Measurements from ENCODE around the gene GCLM.
"Not testable (repeated sequence)": the region's sequence is repeated elsewhere in the genome, so short reads cannot be mapped to it uniquely, and the experiment has no call there.

The GCLM gene

DNA sequence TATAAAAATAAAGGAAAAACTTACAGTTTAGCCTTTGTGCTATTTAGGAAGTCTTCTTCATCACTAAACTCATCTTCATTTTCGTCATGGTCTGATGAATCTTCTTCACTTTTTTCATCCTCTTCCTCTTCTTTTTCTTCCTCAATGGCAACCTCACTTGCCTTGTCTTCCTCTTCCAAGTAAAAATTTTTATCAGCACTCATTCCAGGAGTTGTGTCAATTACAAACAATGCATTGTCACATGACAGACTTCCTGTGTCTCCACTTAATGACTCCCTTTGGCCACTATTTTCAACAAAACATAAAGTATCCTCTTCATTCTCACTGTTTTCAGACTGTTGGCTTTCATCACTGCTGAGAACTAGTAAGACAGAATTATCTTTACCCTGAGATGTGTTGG lies 33.0 kb downstream of the GCLM start:
- TF ChIP-seq POLR2A (IDR thresholded peaks at IDR 0.05; ENCODE audit: low read depth, low read length): no peak
- no peak for FAIRE-seq
- no peak for DNase-seq (ENCODE audit: insufficient read length, low spot score)

- no peak for DNase-seq (ENCODE audit: insufficient read length, low spot score)
- peak; percentile 98 for FAIRE-seq
- no peak for TF ChIP-seq POLR2A (IDR thresholded peaks at IDR 0.05; ENCODE audit: low read depth, low read length)
These were observed 35.1 kb downstream of the GCLM start for GRCh38 chr1:93874025-93874651.

DNA sequence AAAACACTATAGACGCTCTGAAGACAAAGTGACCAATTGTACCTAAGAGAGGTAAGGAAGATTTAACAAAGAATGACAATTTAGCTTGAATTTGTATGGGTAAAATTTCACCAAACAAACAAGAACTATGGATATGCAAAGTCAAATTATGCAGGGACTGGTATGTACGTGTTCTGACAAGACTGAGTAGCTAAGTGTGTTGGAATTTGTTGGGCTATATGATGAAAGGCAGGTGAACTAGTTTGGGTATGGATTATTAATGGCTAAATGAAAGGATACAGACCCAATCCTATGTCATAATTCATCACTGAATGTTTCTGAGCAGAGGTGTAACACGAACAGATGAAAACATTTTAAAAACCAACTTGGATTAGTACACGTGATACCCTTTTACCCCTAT lies 37.9 kb downstream of the GCLM start:
- no peak for FAIRE-seq
- no peak for TF ChIP-seq POLR2A (IDR thresholded peaks at IDR 0.05; ENCODE audit: low read depth, low read length)
- DNase-seq (ENCODE audit: insufficient read length, low spot score): no peak

- TF ChIP-seq POLR2A (IDR thresholded peaks at IDR 0.05; ENCODE audit: low read depth, low read length): no peak
- DNase-seq (ENCODE audit: insufficient read length, low spot score): no peak
- peak; percentile 45 for FAIRE-seq
These were observed 39.6 kb downstream of the GCLM start for GRCh38 chr1:93869653-93870052.

DNA sequence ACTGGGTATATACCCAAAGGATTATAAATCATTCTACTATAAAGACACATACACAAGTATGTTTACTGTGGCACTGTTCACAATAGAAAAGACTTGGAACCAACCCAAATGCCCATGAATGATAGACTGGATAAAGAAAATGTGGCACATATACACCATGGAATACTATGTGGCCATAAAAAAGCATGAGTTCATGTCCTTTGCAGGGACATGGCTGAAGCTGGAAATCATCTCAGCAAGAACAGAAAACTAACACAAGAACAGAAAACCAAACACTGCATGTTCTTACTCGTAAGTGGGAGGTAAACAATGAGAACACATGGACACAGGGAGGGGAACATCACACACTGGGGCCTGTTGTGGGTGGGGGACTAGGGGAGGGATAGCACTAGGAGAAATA lies 40.7 kb downstream of the GCLM start:
- not testable (repeated sequence) for FAIRE-seq; DNase-seq (ENCODE audit: insufficient read length, low spot score)

- TF ChIP-seq POLR2A (IDR thresholded peaks at IDR 0.05; ENCODE audit: low read depth, low read length): no peak
- DNase-seq (ENCODE audit: insufficient read length, low spot score): no peak
- no peak for FAIRE-seq
These were observed 44.0 kb downstream of the GCLM start for GRCh38 chr1:93865253-93865652.

DNA sequence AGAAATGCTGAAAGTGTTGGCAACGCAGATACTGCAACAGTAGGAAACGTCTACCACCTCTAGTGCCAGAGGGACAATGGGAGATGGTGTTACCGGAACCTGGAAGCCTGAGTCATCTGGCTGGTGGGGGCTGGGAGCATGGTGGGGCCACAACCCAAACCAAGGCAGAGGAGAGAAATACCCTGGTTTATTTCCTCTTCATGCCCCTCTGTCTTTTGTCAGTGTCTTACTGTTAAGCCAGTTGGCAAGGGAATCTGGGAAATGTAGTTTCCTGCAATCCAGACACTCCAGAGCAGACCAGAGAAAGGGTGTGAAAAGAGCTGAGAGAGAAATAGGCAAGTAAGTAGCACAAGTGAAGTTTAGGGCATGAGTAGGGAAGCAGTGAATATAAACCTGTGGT lies 45.1 kb downstream of the GCLM start:
- TF ChIP-seq POLR2A (IDR thresholded peaks at IDR 0.05; ENCODE audit: low read depth, low read length): no peak
- DNase-seq (ENCODE audit: insufficient read length, low spot score) (no peak), FAIRE-seq (no peak)

DNA sequence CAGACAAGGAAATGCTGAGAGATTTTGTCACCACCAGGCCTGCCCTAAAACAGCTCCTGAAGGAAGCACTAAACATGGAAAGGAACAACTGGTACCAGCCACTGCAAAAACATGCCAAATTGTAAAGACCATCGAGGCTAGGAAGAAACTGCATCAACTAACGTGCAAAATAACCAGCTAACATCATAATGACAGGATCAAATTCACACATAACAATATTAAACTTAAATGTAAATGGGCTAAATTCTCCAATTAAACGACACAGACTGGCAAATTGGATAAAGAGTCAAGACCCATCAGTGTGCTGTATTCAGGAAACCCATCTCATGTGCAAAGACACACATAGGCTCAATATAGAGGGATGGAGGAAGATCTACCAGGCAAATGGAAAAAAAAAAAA lies 51.6 kb downstream of the GCLM start:
- not testable (repeated sequence) for FAIRE-seq; DNase-seq (ENCODE audit: insufficient read length, low spot score)

DNA sequence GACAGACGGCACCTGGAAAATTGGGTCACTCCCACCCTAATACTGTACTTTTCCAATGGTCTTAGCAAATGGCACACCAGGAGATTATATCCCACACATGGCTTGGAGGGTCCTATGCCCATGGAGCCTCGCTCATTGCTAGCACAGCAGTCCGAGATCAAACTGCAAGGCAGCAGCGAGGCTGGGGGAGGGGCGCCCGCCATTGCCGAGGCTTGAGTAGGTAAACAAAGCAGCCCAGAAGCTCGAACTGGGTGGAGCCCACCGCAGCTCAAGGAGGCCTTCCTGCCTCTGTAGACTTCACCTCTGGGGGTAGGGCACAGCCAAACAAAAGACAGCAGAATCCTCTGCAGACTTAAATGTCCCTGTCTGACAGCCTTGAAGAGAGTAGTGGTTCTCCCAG lies 53.2 kb downstream of the GCLM start:
- FAIRE-seq; DNase-seq (ENCODE audit: insufficient read length, low spot score): not testable (repeated sequence)

DNA sequence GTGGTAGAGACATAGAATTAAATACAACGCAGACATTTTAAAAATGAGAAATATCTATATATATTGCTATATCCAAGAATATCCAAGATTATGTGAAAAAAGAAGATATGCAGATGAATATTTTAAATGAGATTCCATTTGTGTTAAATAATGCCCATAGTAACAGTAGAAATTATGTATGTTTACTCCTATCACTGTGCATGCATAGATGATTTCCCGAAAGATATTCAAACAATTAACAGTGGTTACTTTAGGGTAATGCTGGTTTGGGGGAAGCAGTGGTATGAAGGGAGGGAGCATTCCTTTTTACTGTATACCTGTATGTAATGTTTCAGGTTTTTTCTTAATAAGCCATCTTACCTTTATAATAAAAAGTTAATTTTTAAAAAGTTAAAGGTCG lies 55.3 kb downstream of the GCLM start:
- DNase-seq (ENCODE audit: insufficient read length, low spot score): no peak
- no peak for FAIRE-seq
- no peak for TF ChIP-seq POLR2A (IDR thresholded peaks at IDR 0.05; ENCODE audit: low read depth, low read length)

DNA sequence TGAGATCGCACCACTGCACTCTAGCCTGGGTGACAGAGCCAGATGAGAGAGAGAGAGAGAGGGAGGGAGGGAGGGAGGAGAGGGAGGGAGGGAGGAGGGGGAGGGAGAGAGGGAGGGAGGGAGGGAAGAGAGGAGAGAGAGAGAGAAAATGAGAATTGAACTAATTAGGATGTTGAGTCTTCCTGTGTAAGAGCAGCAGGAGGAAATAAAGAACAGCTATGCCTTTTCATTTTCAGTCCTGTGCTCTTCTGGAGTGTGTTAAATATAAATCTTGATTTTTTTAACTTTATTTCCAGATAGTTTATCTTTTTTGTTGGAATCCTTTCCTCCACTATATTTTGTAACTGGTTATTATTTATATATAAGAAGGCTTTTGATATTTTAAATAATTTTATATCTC lies 57.4 kb downstream of the GCLM start:
- no peak for TF ChIP-seq POLR2A (IDR thresholded peaks at IDR 0.05; ENCODE audit: low read depth, low read length)
- DNase-seq (ENCODE audit: insufficient read length, low spot score) (no peak), FAIRE-seq (no peak)

GRCh38 chr1:93851327-93851712 lies 57.9 kb downstream of the GCLM start:
- no peak for FAIRE-seq
- no peak for DNase-seq (ENCODE audit: insufficient read length, low spot score)
- no peak for TF ChIP-seq POLR2A (IDR thresholded peaks at IDR 0.05; ENCODE audit: low read depth, low read length)

- DNase-seq (ENCODE audit: insufficient read length, low spot score): not testable (repeated sequence)
- peak; percentile 11 for FAIRE-seq
These were observed 58.4 kb downstream of the GCLM start for GRCh38 chr1:93850687-93851326.

GRCh38 chr1:93848350-93848883 lies 60.8 kb downstream of the GCLM start:
- no peak for FAIRE-seq
- no peak for TF ChIP-seq POLR2A (IDR thresholded peaks at IDR 0.05; ENCODE audit: low read depth, low read length)
- DNase-seq (ENCODE audit: insufficient read length, low spot score): no peak

- no peak for FAIRE-seq
- TF ChIP-seq POLR2A (IDR thresholded peaks at IDR 0.05; ENCODE audit: low read depth, low read length): peak; percentile 39; the same call in 1 of the 2 replicates
These were observed 61.4 kb downstream of the GCLM start for GRCh38 chr1:93847811-93848288.

More at GRCh38 chr1:93847811-93848288, 61.4 kb downstream of the GCLM start:
- DNase-seq (ENCODE audit: insufficient read length, low spot score): peak; percentile 69
